Glutamatergic neuron (in vitro differentiated cells): Measurements from ENCODE around the gene ZNF195. TPM values are rescaled to one million over a fixed set of nuclear protein-coding genes. Genes with fewer than 3 reads are reported as not detected.
"Not testable (repeated sequence)": the region's sequence is repeated elsewhere in the genome, so short reads cannot be mapped to it uniquely, and the experiment has no call there.

Experiments
- DNase-seq: peaks from one replicate; pipeline ENCODE4 v3.0.0; 2022
- H3K27ac Mint-ChIP-seq: one replicate; pipeline ENCODE4 v1.8.0; 2020; ENCODE audit warnings: mild to moderate bottlenecking, mixed read lengths, inconsistent platforms; ENCODE audit not compliant: unreplicated experiment
- H3K27me3 Mint-ChIP-seq: one replicate; pipeline ENCODE4 v1.8.0; 2020; ENCODE audit warnings: mild to moderate bottlenecking, moderate library complexity, mixed read lengths, inconsistent platforms; ENCODE audit not compliant: unreplicated experiment
- H3K36me3 Mint-ChIP-seq: one replicate; pipeline ENCODE4 v1.8.0; 2020; ENCODE audit warnings: mild to moderate bottlenecking, mixed read lengths, inconsistent platforms; ENCODE audit not compliant: unreplicated experiment
- H3K4me1 Mint-ChIP-seq: one replicate; pipeline ENCODE4 v1.8.0; 2020; ENCODE audit warnings: mild to moderate bottlenecking, low read depth, mixed read lengths, inconsistent platforms; ENCODE audit not compliant: unreplicated experiment
- H3K4me3 Mint-ChIP-seq: one replicate; pipeline ENCODE4 v1.8.0; 2020; ENCODE audit warnings: mild to moderate bottlenecking, mixed read lengths, inconsistent platforms; ENCODE audit not compliant: unreplicated experiment
- H3K9me3 Mint-ChIP-seq: one replicate; pipeline ENCODE4 v1.8.0; 2020; ENCODE audit warnings: mild to moderate bottlenecking, moderate library complexity, mixed read lengths, inconsistent platforms; ENCODE audit not compliant: unreplicated experiment
- long read RNA-seq: library from polyadenylated mRNA; unstranded; transcript quantifications from one replicate; pipeline ENCODE4 v2.0.0, GENCODE V29; 2020; ENCODE audit not compliant: unreplicated experiment
- total RNA-seq: library from RNA; stranded (reverse); fragmentation: NEBNext Ultra II Directional; extraction: Animal tissue kit (Norgen Biotek cat#: 25700); gene quantifications from one replicate; pipeline ENCODE4 v1.2.1, GENCODE V29; 2021; ENCODE audit not compliant: unreplicated experiment
- TF ChIP-seq, protein P1 (sequence below): fragments of 200-600 bp; sonication (generic); IDR thresholded peaks from one replicate; pipeline ENCODE4 v1.5.0; 2021; ENCODE audit not compliant: partially characterized antibody, unreplicated experiment

The ZNF195 gene
- total RNA-seq = 140 TPM
- long read RNA-seq, transcript ZNF195-215 (6 exons, 2,008 nt) = minor isoform, 6 of 54 reads
- long read RNA-seq, transcript ZNF195-204 (4 exons, 2,970 nt) = minor isoform, 10 of 54 reads
- long read RNA-seq, transcript ZNF195-201 (5 exons, 2,021 nt) = major isoform, 16 of 54 reads
- long read RNA-seq, partial matches to known transcripts = 2 of 54 reads
- long read RNA-seq, other reads (novel, unspliced or antisense) = 13 of 54 reads

DNA sequence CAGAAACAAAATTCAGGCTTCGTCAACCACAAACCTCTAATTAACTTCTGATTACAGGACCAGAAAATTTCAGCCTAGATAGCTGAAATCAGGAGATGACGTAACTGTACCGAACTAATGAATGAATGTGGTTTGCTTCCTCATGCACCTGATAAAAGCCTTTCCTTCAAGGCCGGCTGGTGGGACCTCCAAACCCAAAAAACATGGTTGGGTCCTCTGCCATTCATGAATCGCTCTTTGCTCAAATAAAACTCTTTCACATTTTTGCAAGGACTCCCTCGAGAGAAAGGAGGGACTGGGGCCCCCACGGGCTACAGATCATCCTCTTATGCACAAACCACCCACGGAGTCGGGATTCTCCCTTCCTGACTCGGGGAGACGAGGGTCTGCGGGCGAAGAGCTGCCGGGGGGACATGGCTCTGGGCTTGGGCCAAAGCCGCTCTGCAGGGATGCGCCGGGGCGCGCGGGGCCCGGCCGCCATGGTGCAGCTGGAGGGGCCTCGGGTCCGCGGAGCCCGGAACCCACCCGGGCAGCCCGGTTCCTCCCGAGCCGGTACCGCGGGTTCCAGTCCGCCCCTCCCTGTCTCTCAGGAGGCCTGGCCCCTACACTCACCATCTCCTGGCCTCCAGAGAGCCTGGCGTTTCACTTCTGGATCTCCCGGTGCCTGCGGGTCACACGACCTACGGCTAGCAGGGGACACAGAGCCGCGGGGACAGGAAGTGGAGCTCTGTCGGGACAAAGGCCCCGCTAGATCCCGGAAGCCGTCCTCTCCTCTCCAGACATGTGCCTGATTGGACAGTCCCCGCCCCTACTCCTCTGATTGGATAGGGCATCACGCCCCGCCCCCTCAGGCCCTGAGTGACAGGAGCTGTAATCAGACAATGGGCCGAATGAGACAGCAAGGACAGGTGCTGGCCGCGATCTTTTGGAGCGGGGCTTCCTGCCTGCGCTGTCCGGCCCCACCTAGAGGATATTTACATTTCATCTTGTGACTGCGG is at the start of gene ZNF195:
TSS of gene ZNF195 (minus strand) at position 721 of the 998 bp plus-strand sequence. CDS start at position 615, 106 bp downstream.
- H3K9me3 Mint-ChIP-seq = peaks cover 13% of the 10 kb centered on the region
- H3K27me3 Mint-ChIP-seq = peaks cover 4% of the 10 kb centered on the region
- peak; percentile 99 for DNase-seq
- TF ChIP-seq, protein P1, sequence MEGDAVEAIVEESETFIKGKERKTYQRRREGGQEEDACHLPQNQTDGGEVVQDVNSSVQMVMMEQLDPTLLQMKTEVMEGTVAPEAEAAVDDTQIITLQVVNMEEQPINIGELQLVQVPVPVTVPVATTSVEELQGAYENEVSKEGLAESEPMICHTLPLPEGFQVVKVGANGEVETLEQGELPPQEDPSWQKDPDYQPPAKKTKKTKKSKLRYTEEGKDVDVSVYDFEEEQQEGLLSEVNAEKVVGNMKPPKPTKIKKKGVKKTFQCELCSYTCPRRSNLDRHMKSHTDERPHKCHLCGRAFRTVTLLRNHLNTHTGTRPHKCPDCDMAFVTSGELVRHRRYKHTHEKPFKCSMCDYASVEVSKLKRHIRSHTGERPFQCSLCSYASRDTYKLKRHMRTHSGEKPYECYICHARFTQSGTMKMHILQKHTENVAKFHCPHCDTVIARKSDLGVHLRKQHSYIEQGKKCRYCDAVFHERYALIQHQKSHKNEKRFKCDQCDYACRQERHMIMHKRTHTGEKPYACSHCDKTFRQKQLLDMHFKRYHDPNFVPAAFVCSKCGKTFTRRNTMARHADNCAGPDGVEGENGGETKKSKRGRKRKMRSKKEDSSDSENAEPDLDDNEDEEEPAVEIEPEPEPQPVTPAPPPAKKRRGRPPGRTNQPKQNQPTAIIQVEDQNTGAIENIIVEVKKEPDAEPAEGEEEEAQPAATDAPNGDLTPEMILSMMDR = no peak
- H3K27ac Mint-ChIP-seq = peak within 1 kb of the TSS; percentile 99
- H3K4me1 Mint-ChIP-seq = peaks cover 40% of the 10 kb centered on the region
- peak within 1 kb of the TSS; percentile 95 for H3K4me3 Mint-ChIP-seq
- H3K36me3 Mint-ChIP-seq = no peaks in the 10 kb centered on the region

DNA sequence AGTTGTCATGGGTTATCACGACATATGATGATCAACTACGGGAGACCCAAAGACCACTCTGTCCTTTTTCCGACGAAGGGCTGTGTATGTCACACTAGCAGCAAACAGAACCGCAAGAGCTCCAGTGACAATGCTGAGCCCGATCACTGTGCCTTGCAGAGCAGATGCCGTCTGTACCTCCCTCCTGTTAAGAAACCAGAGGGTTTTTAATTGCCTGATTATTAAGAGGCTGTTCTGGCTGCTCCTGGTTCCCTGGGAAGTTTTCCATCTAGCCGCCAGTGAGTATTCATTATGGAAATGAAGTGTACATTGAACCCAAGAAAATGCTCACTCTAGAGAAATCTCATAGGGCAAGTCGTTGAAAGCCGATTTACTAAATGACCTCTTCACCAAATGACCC is 49.1 kb upstream of the ZNF195 start:
- Mint-ChIP-seq H3K4me1 (peaks cover 17% of the 10 kb centered on the region), H3K4me3 (peak overlapping the region; percentile 30), H3K27ac (peak overlapping the region; percentile 78)
- H3K36me3 Mint-ChIP-seq, H3K27me3 Mint-ChIP-seq, H3K9me3 Mint-ChIP-seq, DNase-seq: not testable (repeated sequence)

DNA sequence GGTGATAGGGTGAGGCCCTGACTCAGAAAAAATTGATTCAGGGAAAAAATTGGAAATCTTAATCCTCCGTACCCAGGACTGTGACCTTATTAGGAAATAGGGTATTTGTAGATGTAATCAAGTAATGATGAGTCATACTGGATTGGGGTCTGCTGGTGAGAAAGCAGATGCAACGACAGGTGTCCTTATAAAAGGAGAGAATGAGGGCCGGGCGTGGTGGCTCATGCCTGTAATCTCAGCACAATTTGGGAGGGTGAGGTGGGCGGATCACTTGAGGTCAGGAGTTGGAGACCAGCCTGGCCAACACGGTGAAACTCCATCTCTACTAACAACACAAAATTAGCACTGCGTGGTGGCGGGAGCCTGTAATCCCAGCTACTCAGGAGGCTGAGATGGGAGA is 47.6 kb upstream of the ZNF195 start:
- DNase-seq, H3K36me3 Mint-ChIP-seq, H3K9me3 Mint-ChIP-seq, H3K27ac Mint-ChIP-seq, H3K4me3 Mint-ChIP-seq, H3K27me3 Mint-ChIP-seq: not testable (repeated sequence)
- H3K4me1 Mint-ChIP-seq = peaks cover 21% of the 10 kb centered on the region

DNA sequence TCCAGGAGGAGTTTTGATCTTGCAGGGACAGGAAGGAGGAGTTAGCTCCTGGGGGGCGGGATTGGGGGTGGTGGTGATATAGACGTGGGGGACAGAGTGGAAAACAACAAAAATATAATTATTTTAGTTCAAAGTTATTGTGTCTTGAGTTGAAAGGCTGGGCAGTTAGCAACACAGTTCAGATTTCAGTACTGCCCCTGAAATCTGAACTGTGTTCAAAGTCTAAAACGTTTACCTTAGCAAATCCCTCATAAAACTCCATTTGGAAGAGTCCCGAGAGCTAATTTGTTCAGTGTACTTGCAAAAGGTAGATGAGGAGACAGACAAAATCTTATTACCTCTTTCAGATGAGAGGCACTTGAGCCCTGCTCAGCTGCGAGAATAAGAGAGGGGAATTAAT is 45.0 kb upstream of the ZNF195 start:
- Mint-ChIP-seq H3K4me3 (peak overlapping the region; percentile 69), H3K27ac (peak overlapping the region; percentile 22), H3K4me1 (peaks cover 18% of the 10 kb centered on the region), H3K27me3 (peaks cover 10% of the 10 kb centered on the region)
- not testable (repeated sequence) for H3K9me3 Mint-ChIP-seq, H3K36me3 Mint-ChIP-seq, DNase-seq

DNA sequence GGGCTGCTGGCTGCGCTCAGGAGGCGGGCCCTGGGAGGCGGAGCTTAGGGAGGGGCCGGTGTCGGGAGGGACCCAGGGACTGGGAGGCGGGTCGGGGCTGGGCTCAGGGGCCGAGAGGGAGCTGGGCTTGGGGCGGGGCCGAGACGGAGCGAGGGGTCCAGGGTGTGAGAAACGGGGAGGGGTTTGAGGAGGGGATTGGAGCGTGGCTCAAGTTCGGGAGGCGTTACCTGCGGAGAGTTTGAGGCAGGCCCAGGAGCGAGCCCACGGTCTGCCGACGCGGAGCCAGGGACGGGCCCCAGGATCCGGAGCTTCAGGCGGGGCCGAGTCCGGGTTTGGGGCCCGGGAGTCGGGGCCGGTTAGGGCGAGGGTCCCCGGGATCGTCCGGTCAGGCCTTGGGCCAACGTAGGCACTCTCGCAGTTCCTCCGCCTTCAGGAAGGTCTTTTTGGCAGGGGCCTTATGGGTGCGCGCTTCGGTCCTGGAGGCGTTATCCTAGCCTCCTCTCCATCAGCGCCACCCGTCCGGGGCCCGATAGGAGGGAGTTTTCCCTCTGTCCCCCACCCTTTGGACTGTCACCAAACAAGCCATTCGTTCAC is 44.3 kb upstream of the ZNF195 start:
- DNase-seq, H3K9me3 Mint-ChIP-seq, H3K36me3 Mint-ChIP-seq, H3K27me3 Mint-ChIP-seq: not testable (repeated sequence)
- Mint-ChIP-seq H3K27ac (peak overlapping the region; percentile 22), H3K4me3 (peak overlapping the region; percentile 69), H3K4me1 (peaks cover 15% of the 10 kb centered on the region)

DNA sequence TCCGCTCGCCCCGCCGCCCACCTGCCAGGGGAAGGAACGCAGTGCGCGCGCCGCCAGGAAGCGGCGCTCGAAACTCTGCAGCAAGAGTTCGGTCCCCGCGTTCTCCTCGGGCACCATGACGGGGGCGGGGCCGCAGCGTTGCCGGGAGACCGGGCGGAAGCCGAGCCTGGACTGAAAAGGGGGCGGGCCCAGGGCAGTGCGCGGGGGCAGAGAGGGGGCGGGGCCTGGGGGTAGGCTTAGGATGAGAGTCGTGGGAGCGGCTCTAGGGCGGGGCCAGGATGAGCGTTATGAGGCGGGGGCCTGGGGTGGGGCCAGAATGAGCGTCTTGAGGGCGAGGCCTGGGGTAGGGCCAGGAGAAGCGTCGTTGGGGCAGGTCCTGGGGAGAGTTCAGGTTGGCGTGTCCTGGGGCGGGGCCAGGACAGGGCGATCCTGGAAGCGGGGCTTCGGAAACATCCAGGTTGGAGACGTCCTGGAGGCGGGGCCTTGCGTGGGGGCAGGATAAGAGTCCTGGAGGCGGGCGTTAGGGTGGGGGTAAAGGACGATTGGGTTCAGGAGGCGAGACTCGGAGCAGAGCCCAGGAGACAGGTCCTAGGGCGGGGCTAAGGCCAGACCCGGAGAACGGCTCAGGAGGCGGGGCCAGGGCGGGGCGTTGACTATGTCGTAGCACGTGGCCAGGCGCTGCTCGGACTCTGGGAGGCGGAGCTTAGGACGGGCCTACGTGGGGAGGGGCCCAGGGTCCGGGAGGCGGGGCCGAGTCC is 43.6 kb upstream of the ZNF195 start:
- H3K27me3 Mint-ChIP-seq, H3K36me3 Mint-ChIP-seq, H3K9me3 Mint-ChIP-seq: not testable (repeated sequence)
- Mint-ChIP-seq H3K27ac (peak overlapping the region; percentile 91), H3K4me1 (peaks cover 14% of the 10 kb centered on the region), H3K4me3 (peak overlapping the region; percentile 85)
- DNase-seq = peak; percentile 99

DNA sequence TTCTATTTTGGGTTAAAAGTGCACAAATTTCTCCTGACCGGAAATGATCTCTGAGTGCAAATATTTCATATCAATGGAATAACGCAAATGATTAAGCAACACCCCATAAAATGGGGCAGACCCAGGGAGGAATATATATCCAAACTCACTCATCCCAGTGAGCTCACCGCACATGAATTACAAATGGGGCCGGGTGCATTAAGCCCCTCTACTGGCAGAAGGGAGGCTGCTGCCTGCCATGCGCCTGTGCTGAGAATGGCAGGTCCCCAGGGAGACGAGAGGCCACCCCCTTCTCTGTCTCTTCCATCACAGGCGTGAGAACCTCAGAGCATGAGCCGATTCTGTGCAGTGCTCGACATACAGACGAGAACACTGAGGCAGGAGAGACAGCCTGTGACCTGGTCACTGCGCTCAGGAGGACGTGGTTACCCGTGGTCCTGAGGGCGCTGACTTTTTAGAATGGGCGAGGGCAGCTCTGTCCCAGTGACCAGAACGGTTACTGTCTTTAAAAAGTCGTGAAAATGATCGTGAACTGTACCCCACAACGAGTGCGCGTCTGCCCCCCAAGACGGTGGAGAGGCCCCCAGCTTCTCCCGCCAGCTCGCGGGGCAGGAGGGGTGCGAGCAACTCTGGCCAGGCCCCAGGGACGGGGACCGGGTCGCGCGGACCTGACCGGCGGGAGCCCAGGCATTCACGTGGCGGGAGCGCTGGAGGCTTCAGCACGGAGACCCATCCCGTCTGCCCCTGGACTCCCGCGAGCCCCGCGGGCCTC is 42.8 kb upstream of the ZNF195 start:
- not testable (repeated sequence) for H3K27me3 Mint-ChIP-seq, H3K36me3 Mint-ChIP-seq, H3K9me3 Mint-ChIP-seq
- Mint-ChIP-seq H3K4me3 (peak overlapping the region; percentile 96), H3K27ac (peak overlapping the region; percentile 96), H3K4me1 (peaks cover 15% of the 10 kb centered on the region)
- DNase-seq = peak; percentile 51

DNA sequence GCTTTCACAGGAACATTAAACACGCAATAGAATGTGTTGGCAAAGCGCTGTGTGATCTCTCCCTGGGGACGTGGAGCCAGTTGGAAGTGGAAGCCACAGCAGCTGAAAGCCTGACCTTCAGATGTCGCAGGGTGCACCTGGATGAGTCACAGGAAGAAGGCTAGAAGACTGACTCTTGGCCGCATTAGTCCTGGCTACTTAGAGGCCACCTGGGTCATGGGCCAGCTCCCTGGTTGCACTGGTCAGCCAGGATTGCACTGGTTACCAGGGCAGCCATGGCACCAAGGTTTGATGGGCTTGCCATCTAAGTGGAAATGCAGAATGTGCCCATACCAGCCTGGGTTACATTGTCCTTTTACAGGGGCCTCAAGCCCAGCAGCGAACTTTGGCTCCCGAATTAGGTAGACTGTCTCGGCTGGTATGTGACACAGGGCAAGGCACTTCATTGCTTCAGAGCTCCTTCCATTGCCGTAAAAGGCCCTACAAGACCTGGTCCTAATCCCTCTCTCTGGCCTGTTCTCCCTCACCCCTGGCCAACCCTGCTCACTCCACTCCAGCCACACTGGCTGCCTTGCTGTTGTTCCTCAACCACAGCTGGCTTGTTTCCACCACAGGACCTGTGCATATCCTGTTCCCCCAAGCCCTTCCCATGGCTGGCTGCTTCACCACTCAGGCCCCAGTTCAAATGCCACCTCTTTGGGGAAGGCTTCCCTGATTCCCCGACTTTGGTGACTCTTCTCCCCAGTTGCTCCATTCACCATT is 41.5 kb upstream of the ZNF195 start:
- H3K36me3 Mint-ChIP-seq, H3K27me3 Mint-ChIP-seq, DNase-seq, H3K9me3 Mint-ChIP-seq: not testable (repeated sequence)
- peak overlapping the region; percentile 61 for H3K4me3 Mint-ChIP-seq
- peaks cover 15% of the 10 kb centered on the region for H3K4me1 Mint-ChIP-seq
- H3K27ac Mint-ChIP-seq = peak overlapping the region; percentile 13

DNA sequence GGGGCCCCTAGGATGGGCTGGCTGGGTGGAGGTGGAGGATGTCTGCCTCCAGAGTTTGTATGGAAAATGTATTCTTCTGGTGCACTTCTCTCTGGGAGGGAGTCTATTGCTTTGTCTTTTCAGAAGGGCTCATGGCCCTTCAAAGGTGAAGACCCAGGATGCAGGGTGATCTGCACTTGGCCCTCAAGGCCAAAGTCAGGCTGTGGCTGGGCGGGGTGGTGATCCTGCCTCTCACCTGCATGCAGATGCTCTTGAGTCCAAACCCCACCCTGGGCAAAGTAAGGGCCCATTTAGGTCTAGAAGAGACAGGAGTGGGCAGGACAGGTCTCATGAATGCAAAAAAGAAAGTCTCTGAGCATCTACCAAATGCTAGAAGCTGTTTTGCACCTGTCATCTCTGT is 40.5 kb upstream of the ZNF195 start:
- not testable (repeated sequence) for H3K9me3 Mint-ChIP-seq, H3K36me3 Mint-ChIP-seq, H3K27ac Mint-ChIP-seq, H3K4me3 Mint-ChIP-seq, DNase-seq, H3K27me3 Mint-ChIP-seq
- peaks cover 15% of the 10 kb centered on the region for H3K4me1 Mint-ChIP-seq
